Dermis microvascular lymphatic vessel endothelial cell (primary cell): Measurements from ENCODE around the gene TAF6L. TPM values are rescaled to one million over a fixed set of nuclear protein-coding genes. Genes with fewer than 3 reads are reported as not detected.
A peak's percentile ranks its signal among the peaks of the same experiment; 100 is the strongest.
"Not testable (repeated sequence)": the region's sequence is repeated elsewhere in the genome, so short reads cannot be mapped to it uniquely, and the experiment has no call there.

Source experiments
- DNase-seq, 2 donors: peaks; one replicate each; pipeline versions ENCODE4 v3.0.0 to v3.0.0-alpha.2; 2010; ENCODE audit warnings: low read depth in 2 of 2
- total RNA-seq: library from RNA; depleted of rRNA; stranded (reverse); fragments of >200 nt; gene quantifications from 2 replicates; pipeline ENCODE4 v1.2.1, GENCODE V29; 2014

The TAF6L gene, protein sequence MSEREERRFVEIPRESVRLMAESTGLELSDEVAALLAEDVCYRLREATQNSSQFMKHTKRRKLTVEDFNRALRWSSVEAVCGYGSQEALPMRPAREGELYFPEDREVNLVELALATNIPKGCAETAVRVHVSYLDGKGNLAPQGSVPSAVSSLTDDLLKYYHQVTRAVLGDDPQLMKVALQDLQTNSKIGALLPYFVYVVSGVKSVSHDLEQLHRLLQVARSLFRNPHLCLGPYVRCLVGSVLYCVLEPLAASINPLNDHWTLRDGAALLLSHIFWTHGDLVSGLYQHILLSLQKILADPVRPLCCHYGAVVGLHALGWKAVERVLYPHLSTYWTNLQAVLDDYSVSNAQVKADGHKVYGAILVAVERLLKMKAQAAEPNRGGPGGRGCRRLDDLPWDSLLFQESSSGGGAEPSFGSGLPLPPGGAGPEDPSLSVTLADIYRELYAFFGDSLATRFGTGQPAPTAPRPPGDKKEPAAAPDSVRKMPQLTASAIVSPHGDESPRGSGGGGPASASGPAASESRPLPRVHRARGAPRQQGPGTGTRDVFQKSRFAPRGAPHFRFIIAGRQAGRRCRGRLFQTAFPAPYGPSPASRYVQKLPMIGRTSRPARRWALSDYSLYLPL
- 23.9 and 37.4 TPM in 2 replicates for total RNA-seq

DNA sequence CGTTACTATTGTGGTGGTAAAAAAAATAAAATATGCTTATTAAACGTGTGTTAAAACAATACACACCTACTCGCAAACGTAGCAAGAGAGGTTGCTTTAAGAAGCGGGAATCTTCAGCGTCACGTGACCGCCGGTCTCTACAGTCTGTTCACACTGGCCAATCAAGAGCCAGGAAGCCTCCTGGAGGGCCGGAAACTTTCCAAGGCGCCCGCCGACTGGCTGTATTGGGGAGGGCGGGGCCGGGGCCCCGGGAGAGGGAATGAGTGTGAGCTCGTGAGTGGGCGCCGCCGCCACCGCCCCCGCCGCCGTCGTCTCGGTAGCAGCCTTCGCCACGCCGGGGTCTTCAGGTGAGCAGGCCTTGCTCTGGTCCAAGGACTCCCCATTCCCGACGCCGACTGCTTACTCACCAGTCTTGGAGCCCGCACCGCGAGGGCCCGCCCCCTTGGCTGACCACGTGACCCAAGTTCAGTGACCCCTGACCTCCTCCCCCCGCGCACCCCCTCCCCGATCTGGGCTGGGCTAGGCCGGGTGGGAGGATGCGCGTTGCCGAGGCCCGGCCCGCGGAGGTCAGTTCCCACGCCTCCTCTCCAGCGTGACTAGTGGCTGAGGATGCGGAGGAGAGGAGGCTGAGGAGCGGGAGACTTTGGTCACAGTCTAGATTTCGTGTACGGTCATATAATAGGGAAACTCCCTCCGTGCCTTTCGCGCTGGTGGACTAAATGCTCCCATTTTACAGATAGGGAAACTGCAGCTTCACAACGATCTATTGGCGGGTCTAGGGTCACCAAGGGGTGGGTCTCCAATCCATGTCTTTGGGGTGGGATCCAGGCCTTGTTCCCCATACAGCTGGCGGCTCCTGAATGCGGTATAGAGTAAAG lies at the start of gene TAF6L:
Gene TAF6L, plus strand, starts transcription at position 253 of the 878 bp plus-strand sequence. CDS start 4,388 bp downstream, outside the sequence.
- DNase-seq: peak; percentile 89 to 98

DNA sequence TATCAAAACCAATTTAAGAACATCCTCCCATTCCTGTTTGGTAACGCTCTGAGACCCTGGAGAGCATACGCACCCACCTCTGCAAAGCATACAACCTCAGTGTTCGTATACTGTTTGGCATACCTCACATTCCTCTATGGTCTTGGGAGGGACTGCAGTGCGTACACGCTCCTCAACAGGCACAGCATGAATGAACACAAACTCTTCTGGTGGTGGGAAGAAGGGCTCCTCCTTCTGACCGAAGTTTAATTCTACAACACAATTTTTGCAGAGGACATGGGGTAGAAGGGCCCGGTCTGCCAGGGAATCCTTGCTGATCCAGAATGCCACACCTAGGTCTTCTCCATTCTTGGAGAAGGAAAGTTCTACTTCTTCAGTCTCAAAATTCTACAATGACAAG lies 49.2 kb upstream of the TAF6L start:
- DNase-seq: peak in 1 of 2 donors; percentile 18

DNA sequence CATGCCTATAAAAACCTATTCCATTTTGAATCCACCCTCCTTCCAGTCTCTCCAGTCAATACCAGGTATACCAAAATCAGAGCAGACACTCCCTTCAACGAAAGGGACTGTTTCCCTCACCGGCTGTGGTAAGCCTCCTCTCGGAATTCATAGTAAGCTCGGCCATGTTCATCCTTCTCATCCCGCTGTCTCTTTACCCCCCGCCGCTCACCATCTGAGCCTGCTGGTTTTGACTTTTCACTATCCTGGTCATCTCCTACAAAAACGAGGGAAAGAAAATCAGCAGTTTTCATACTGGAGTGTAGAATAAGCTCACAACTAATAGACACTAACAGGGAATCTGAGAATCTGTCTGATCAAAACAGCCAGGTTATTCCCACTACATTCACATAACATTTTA lies 47.0 kb upstream of the TAF6L start:
- DNase-seq: no peak

DNA sequence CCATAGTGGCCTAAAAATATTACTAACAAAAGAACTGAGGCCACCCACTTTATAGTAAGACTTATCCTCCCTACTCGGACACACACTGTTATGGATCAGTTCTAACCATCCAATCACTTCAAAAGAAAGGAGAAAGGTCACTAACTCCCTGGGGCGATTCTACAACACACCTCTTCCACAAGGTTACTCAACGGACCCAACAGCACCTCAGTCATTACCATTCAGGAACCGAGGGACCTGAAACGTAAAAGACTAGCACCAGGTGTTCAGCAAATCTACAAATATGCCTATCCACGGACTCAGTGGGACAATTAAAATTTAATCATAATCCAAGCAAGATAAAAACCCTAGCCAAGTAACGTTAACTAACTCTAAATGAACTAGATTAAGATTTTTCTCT lies 45.5 kb upstream of the TAF6L start:
- peak in 1 of 2 donors; percentile 15 for DNase-seq

DNA sequence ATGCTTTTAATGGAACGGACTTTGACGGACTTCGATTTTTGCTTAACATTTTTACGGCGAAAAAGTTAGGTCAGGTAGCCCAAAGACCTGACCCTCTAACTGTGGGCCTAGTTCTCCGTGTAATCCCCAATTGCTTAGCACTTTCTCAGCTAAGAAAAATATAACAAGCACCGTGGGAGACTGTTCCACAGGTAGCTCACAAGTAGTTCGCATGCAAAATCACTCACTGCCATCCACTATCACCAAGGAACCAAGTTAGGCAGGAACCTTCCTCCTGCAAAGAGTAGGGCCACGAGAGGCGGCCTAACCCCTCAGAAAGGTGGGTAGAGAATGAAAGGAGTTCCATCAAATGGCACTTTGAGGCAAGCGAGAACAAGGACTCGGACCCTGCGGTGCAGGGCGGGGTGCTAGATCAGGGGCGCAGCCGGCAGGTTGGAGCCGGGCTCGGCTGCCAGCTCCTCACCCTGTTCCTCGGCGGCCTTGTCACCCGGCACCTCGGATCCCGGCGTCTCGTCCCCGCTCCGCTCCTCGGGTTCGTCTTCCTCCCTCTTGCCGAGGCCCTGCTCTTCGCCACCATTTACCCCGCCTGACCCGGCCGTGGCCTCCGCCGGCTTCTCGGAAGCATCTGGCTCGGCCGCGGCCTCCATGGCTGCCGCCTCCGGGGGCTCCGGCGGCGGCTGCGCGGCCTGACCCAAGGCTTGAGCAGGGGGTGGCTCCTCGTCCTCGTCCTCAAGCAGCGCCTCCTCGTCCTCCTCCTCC lies 44.9 kb upstream of the TAF6L start:
- no peak for DNase-seq

DNA sequence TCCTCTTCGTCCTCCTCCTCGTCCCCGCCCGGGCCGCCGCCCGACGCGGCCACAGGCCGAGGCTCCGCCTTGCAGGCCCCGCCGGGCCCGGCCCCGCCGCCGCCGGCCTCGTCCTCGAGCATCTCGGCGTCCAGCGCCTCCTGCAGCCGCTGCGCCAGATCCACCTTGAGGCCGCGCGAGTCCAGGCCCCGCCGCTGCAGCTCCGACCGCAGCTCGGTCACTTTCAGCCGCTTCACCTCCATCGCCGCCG lies 44.4 kb upstream of the TAF6L start:
- no peak for DNase-seq

DNA sequence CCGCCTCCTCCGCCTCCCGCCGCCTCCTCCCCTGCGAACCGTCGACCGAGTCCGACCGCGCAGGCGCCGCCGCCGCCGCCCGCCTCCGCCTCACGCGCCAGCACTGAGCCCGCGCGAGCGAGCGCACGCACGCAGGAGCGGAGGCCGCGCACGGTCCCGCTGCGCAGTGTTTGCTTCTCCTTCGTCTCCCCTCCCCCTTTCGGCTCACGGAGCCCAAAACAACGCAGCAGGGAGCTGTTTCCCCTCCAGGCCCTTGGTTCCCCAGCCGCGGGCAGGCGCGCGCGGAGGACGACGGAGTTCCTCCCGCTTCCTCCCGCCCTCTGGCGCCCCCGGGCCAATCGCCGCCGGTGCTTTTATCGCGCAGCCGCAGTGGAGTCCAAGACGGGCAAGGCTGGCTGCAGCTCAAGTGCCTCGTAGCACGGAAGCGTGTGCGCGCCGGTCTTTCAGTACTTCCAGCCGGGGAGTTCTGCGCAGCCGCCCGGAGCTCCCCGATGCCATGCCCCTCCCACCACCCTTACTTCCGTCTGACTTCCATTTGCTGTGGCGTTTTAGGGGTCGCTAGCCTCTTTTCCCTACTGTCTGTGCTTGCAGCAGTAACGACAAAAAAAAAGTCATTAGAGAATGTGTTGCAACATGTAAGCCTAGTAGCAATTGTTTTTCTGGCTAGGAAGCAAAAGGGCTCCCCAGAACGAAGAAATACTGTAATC lies 43.9 kb upstream of the TAF6L start, which contains the start of gene HNRNPUL2:
Gene HNRNPUL2, minus strand, starts transcription at position 293 of the 707 bp plus-strand sequence. CDS start 301 bp downstream, outside the sequence.
- peak; percentile 98 to 99 for DNase-seq

DNA sequence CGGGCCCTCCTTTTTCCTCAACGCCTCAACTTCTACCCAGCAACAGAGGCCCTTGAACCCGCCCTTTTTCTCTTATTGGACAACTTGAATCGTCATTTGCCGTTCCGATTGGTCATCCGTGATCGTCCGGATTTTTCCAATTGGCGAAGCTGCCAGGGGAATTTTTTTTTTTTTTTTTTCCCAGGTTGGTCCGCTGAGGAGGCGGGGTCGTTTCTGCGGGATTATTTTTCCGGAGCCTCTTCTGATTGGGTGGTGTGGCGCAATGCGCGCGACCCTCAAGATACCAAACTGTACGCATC lies 43.4 kb upstream of the TAF6L start:
- peak; percentile 97 to 98 for DNase-seq

DNA sequence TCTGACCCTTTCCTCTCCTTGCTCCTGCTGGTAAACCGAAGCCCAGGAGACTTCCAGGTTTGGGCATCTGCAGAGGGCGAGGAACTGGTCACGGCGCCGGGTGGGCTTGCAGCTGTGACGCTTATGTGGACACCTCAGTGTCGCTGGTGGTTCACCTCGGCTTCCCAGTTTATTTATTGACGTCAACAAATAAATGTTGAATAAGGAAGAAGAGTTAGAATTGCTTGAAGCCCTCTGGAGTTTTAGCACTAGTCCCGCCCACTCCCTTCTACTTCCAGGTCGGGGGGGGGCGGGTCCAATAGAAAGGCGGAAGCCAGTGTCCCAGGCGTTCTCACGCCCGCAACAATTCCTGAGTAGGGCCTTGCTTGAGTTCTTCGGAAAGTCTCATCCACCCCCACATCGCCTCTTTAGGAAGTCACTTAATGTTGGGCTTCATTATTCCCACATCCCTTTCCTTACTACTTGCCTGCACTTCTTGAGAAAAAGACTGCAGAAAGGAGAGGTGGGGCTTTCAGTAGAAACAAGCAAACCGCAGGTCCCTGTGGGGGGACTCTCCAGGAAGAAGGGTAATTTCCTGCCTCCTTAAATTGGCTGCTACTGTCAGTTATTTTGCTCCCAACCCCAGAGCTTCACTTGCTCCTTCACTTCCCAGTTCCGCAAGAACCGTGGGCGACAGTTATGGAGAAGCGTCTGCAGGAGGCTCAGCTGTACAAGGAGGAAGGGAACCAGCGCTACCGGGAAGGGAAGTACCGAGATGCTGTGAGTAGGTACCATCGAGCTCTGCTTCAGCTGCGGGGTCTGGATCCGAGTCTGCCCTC lies 42.8 kb upstream of the TAF6L start, which contains the start of gene TTC9C:
Gene TTC9C, plus strand, starts transcription at position 316 of the 818 bp plus-strand sequence. Its CDS starts 363 bp downstream, at position 679.
- DNase-seq: peak; percentile 60 to 92

DNA sequence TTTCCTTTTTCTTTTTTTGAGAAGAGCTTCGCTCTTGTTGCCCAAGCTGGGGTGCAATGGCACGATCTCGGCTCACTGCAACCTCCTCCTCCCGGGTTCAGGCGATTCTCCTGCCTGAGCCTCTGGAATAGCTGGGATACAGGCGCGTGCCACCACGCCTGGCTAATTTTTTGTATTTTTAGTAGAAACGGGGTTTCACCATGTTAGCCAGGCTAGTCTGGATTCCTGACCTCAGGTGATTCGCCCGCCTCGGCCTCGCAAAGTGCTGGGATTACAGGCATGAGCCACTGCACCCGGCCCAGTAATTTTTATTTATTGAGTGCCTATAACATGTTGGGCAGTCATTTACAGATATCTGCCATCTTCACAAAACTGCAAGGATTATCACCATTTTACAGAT lies 41.1 kb upstream of the TAF6L start:
- DNase-seq: not testable (repeated sequence)

DNA sequence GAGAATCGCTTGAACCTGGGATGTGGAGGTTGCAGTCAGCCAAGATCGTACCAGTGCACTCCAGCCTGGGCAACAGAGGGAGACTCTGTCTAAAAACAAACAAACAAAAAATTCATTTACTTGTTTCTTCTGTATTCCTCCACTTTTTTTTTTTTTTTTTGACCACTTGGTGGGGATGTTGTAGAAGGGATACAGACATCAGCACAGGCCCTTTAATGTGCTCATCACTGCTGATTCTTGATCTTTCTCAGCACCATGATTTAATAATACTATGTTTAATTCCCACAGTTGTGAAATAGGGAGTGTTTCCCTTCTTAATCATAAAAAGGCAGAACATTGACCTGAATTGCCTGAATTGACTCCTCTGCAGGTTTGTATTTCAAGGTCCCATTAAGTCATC lies 38.4 kb upstream of the TAF6L start:
- DNase-seq: peak in 1 of 2 donors; percentile 38

DNA sequence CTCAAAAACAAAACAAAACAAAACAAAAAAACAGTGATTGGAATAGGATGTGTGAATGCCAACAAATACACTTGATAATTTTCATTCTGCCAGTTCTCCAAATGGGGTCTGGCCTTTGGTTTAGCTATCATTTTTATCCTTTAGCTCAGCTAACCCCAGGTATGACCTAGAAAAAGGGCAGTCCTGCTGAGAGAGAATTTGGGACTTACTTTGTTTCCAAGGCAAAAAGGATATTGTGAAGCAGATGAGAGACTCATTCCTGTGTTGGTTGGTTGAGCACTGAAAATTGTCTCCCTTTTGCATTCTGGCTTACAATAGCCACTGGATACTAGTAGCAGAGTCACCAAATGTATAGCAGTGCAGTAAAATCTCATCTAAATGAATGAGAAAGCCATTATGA lies 34.0 kb upstream of the TAF6L start:
- DNase-seq: no peak

DNA sequence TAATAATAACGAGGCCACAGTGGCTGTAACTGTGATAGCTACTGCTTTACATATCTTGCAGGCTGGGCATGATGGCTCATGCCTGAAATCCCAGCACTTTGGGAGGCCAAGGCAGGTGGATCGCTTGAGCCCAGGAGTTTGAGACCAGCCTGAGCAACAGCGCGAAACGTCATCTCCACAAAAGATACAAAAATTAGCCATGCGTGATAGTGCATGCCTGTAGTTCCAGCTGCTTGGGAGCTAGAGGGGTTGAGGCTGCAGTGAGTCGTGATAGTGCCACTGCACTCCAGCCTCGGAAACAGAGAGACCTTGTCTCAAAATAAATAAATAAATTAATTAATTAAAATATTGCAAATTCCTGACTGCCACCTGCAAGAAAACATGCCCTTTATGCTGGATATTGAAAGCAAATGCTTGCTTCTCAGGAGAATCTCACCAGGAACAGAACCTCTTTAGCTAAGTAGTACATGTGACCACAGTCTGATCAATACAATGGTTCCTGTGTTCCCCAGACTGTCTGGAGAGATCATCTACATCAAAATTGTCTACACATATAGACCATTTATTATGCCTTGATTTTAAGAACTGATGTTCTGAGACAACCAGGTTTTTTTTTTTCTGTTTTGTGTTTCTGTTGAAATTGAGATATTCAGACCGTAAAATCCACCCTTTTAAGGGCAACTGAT lies 23.6 kb upstream of the TAF6L start:
- no peak for DNase-seq

DNA sequence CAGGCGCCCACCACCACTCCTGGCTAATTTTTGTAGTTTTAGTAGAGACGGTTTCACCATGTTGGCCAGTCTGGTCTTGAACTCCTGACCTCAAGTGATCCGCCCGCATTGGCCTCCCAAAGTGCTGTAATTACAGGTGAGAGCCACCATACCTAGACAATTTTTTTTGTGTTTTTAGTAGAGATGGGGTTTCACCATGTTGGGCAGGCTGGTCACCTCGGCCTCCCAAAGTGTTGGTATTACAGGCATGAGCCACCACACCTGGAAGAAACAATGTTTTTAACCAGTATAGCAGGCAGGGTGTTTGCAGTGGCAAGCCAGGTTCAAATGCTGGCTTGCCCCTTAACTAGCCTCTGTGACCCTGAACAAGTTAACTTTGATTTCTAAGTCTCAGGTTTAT lies 21.3 kb upstream of the TAF6L start:
- DNase-seq: not testable (repeated sequence)

DNA sequence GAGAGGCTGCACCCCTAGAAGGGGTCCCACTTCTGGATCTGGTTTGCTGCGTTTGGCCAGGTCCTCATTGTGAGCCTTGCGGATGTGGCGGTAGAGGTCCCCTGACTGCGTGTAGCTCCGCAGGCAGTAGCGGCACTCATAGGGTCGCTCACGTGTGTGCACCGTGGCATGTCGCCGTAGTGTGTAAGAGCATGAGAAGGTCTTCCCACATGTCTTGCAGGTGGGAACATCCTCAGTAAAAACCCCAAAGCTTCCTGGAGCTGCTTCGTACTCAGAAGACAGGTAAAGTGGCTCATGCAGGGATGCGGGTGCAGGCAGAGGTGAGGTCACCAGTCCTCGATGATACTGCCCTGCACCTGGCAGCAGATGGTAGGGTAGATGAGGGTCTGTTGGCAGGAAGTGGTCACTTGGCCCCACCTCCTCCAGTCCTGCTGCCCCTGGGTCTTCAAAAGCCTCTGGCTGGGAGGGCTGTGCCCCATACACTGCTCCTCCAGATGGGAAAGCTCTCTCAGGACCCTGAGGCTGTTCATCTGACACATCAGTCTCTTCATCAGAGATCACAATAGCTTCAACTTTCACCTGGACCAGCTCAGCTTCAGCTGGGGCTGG lies 18.9 kb upstream of the TAF6L start:
- DNase-seq: no peak

DNA sequence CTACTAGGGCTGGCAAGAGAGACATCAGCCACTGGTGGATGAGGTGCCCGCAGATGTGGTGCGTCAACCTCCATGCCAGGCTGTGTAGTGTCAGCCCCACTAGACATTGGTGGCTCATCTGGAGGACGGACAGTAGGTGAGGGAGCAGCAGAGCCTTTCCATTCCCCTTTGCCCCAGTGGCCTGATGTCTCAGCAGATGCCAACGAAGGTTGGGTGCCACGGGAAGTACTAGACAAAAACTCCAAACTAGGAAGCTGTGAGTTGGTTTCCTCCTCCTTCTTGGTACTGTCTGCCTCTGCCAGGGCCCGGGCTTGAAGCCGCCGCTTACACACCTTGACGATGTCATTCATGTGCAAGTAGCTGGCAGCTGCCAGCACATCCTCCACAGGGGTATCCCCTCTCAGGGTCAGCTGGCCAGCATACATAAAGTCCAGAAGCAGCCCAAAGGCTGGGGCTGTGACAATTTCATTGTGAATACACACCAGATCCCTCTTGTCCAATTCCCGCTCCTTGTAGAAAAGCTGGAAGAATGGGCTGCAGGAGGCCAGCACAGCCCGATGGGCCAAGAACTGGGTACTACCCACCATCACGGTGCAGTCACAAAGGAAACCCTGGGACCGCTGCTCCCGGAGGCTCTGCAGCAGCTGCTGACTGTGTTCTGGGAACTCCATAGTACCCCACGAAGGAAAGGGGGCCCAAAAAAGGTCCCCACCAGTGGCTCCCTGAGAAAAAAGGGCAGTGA lies 18.0 kb upstream of the TAF6L start:
- DNase-seq: no peak

DNA sequence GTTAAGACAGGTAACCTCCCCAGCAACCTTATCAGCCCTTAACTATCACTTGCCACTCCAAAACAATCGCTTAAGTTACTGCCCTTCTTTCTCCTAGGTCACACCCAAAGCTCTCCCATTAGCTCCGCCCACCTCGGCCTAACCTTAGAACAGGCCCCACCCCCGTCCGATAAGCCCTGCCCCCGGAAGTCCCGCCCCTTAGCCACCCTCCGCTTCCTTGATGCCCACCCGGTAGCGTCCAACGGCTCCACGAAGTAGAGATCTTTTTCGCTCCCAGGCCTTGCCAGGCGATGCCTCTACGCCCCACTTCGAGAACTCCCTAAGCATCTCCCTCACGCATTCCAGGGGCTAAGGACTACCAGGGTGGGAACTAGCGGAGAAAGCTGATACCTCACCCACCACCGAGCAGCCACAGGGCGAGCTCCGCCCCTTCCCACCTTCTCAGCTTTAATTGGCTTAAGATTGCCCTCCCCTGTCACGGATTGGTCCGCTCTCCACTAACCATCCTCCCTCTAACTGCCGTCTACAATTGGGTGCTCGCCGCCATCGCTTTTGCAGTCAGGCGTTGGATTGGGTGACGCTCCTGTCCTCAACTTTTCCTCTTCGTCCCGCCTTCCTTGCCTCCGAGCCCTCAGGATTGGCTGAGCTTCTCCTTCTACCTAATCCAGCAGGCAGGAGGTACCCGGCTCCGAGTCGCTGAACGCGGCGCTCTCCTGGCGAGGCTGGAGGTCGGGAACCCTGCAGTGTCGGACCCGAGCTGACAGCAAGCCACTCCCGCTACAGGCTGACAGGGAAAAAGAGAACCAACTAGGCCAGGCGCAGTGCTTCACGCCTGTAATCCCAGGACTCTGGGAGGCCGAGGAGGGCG lies 17.2 kb upstream of the TAF6L start, which contains the start of gene ZBTB3:
Gene ZBTB3, minus strand, starts transcription at position 425 of the 868 bp plus-strand sequence. CDS start 496 bp downstream, outside the sequence.
- peak; percentile 99 to 100 for DNase-seq
